K562 (cell line): Measurements from ENCODE around the gene TIMM44. TPM values are rescaled to one million over a fixed set of nuclear protein-coding genes. Genes with fewer than 3 reads are reported as not detected.

Experiments
- CEBPB ChIP-seq: fragments of 450-650 bp; IDR thresholded peaks from 2 replicates; pipeline ENCODE4 v1.6.1; 2016; ENCODE audit warnings: missing genetic modification characterization, missing compliant biosample characterization
- FIP1L1 ChIP-seq: fragments of 200-400 bp; formaldehyde crosslinking; IDR thresholded peaks from 2 replicates; pipeline ENCODE4 v1.6.1; 2018; ENCODE audit warnings: mild to moderate bottlenecking, low read depth, low read length; ENCODE audit not compliant: poor library complexity, severe bottlenecking
- polyA plus RNA-seq, 8 experiments: library from polyadenylated mRNA; depleted of rRNA in 4 of 8; stranded (reverse) in 5 of 8; unstranded in 3 of 8; fragments of >200 nt; fragmentation: Nextera tagmentation in 2 of 8; fragmentation: Illumina TruSeq in 1 of 8; extraction: Ambion mirVana in 2 of 8; extraction: Trizol in 1 of 8; gene quantifications; 2 replicates each; pipeline versions ENCODE4 v1.2.1 to v1.2.3, GENCODE V29; 2011 to 2014; ENCODE audit warnings: inconsistent platforms in 1 of 8, missing spikeins in 1 of 8
- total RNA-seq, 7 experiments: library from RNA; depleted of rRNA in 6 of 7; stranded (reverse); fragments of >200 nt in 6 of 7; fragmentation: Illumina TruSeq in 2 of 7; extraction: Trizol in 2 of 7; gene quantifications; 2 replicates each; pipeline versions ENCODE4 v1.2.1 to v1.2.3, GENCODE V29; 2011 to 2021; ENCODE audit warnings: low replicate concordance in 1 of 7
- TF ChIP-seq, protein P1 (sequence below): fragments of 250-450 bp; sonication (Bioruptor Pico); IDR thresholded peaks from 2 replicates; pipeline ENCODE4 v1.8.0; 2021; ENCODE audit warnings: borderline replicate concordance, mild to moderate bottlenecking, moderate library complexity; ENCODE audit not compliant: poor library complexity, severe bottlenecking
- TF ChIP-seq, protein P2 (sequence below), 2 experiments: fragments of 450-650 bp; formaldehyde crosslinking in 1 of 2; IDR thresholded peaks; 2 replicates each; pipeline versions ENCODE4 v1.4.0 to v1.6.1; 2014 to 2020; ENCODE audit warnings: mild to moderate bottlenecking in 2 of 2, borderline replicate concordance in 1 of 2, low read depth in 1 of 2
- TF ChIP-seq, protein P3 (sequence below): fragments of 250-450 bp; sonication (Bioruptor Pico); IDR thresholded peaks from 2 replicates; pipeline ENCODE4 v1.4.0; 2020; ENCODE audit warnings: mild to moderate bottlenecking, moderate library complexity, borderline replicate concordance
- TF ChIP-seq, protein P4 (sequence below): fragments of 450-650 bp; IDR thresholded peaks from 2 replicates; pipeline ENCODE4 v1.6.1; 2016; ENCODE audit warnings: missing biosample characterization, missing genetic modification characterization

The TIMM44 gene
- total and polyA plus RNA-seq, 9 of the 15 experiments (the other 6 are each of a cell fraction or from before 2014, with no cell fraction given): 10.3 to 231 (median 89.3) TPM

DNA sequence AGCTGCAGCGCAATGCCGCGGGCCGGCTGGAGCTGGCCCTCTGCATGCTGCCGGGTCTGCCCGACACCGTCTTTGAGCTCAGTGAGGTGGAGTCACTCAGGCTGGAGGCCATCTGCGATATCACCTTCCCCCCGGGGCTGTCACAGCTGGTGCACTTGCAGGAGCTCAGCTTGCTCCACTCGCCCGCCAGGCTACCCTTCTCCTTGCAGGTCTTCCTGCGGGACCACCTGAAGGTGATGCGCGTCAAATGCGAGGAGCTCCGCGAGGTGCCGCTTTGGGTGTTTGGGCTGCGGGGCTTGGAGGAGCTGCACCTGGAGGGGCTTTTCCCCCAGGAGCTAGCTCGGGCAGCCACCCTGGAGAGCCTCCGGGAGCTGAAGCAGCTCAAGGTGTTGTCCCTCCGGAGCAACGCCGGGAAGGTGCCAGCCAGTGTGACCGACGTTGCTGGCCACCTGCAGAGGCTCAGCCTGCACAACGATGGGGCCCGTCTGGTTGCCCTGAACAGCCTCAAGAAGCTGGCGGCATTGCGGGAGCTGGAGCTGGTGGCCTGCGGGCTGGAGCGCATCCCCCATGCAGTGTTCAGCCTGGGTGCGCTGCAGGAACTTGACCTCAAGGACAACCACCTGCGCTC is 43.6 kb downstream of the TIMM44 start (continued):
- TF ChIP-seq, protein P1, sequence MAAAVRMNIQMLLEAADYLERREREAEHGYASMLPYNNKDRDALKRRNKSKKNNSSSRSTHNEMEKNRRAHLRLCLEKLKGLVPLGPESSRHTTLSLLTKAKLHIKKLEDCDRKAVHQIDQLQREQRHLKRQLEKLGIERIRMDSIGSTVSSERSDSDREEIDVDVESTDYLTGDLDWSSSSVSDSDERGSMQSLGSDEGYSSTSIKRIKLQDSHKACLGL (CRISPR knock-in tag): no peak
- TF ChIP-seq, protein P2, sequence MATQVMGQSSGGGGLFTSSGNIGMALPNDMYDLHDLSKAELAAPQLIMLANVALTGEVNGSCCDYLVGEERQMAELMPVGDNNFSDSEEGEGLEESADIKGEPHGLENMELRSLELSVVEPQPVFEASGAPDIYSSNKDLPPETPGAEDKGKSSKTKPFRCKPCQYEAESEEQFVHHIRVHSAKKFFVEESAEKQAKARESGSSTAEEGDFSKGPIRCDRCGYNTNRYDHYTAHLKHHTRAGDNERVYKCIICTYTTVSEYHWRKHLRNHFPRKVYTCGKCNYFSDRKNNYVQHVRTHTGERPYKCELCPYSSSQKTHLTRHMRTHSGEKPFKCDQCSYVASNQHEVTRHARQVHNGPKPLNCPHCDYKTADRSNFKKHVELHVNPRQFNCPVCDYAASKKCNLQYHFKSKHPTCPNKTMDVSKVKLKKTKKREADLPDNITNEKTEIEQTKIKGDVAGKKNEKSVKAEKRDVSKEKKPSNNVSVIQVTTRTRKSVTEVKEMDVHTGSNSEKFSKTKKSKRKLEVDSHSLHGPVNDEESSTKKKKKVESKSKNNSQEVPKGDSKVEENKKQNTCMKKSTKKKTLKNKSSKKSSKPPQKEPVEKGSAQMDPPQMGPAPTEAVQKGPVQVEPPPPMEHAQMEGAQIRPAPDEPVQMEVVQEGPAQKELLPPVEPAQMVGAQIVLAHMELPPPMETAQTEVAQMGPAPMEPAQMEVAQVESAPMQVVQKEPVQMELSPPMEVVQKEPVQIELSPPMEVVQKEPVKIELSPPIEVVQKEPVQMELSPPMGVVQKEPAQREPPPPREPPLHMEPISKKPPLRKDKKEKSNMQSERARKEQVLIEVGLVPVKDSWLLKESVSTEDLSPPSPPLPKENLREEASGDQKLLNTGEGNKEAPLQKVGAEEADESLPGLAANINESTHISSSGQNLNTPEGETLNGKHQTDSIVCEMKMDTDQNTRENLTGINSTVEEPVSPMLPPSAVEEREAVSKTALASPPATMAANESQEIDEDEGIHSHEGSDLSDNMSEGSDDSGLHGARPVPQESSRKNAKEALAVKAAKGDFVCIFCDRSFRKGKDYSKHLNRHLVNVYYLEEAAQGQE (IDR thresholded peaks at IDR 0.05; ENCODE audit: borderline replicate concordance): no peak
- TF ChIP-seq, protein P2 (CRISPR knock-in tag; IDR thresholded peaks at IDR 0.05; ENCODE audit: low read depth): no peak
- no peak for TF ChIP-seq CEBPB (tag)
- TF ChIP-seq FIP1L1: no peak
- TF ChIP-seq, protein P3, sequence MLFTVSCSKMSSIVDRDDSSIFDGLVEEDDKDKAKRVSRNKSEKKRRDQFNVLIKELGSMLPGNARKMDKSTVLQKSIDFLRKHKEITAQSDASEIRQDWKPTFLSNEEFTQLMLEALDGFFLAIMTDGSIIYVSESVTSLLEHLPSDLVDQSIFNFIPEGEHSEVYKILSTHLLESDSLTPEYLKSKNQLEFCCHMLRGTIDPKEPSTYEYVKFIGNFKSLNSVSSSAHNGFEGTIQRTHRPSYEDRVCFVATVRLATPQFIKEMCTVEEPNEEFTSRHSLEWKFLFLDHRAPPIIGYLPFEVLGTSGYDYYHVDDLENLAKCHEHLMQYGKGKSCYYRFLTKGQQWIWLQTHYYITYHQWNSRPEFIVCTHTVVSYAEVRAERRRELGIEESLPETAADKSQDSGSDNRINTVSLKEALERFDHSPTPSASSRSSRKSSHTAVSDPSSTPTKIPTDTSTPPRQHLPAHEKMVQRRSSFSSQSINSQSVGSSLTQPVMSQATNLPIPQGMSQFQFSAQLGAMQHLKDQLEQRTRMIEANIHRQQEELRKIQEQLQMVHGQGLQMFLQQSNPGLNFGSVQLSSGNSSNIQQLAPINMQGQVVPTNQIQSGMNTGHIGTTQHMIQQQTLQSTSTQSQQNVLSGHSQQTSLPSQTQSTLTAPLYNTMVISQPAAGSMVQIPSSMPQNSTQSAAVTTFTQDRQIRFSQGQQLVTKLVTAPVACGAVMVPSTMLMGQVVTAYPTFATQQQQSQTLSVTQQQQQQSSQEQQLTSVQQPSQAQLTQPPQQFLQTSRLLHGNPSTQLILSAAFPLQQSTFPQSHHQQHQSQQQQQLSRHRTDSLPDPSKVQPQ: no peak
- TF ChIP-seq, protein P4, sequence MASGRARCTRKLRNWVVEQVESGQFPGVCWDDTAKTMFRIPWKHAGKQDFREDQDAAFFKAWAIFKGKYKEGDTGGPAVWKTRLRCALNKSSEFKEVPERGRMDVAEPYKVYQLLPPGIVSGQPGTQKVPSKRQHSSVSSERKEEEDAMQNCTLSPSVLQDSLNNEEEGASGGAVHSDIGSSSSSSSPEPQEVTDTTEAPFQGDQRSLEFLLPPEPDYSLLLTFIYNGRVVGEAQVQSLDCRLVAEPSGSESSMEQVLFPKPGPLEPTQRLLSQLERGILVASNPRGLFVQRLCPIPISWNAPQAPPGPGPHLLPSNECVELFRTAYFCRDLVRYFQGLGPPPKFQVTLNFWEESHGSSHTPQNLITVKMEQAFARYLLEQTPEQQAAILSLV (tag): no peak
